GM21723 (cell line): Measurements from ENCODE around the gene NOL4L.

Experiments
- ATAC-seq: cut with Tn5 transposase; IDR thresholded peaks from one replicate; pipeline ENCODE4 v1.9.1; 2021; ENCODE audit warnings: mild to moderate bottlenecking, moderate library complexity; ENCODE audit not compliant: unreplicated experiment

NOL4L gene

DNA sequence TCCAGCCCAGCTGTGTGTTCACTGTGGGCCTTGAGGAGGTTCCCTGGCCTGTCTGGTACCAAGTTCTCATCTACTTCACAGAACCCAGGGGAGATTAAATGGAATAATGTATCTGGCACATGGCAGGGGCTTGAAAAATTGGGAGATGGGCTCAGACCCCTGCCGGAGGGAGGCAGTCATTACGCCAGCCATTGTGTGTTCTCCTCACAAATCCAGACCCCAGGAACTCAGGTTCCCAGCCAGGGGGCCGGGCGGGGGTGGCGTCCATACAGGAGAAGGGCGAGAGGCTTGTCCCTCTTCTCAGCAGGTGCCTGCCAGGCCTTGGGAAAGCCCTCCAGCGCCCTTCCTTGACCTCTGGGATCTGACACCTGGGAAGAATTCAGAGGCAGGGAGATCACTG, 8.1 kb downstream of the NOL4L start:
- no peak for ATAC-seq

DNA sequence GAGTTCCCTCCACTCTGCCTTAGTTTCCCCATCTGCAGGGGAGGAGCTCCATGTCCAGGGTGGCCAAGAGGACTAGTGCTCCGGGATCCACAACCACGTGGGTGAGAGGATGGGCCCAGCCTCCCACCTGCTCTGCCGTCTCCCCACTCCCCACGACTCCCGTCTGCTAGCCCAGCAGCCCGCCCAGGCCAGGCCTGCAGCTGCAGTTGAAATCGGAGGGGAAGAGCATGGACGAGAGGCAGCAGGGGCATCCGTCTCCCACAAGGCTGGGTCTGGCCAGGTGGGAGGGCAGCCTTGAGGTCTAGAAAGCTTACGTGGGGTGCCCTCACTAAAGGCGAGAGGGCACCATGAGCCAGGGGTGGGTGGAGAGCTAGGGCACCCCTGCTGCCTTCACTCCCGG, 8.6 kb downstream of the NOL4L start:
- ATAC-seq: no peak

DNA sequence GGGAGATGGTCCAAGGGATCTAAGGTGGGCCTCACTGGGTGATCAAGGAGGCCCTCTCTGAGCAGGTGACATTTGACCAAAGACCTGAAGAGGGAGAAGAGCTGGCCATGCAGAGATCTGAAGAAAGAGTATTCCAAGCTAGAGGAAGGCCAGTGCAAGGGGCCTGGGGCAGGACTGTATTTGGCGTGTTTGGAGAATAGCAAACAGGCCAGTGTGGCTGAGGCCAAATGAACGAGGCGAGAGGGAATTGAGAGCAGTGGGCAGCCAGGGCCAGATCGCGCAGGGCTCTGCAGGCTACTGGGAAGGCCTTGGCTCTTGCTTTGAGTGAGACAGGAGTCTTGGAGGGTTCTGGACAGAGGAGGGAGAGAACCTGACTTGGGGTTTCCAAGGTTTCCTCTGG, 9.3 kb downstream of the NOL4L start:
- ATAC-seq: no peak

DNA sequence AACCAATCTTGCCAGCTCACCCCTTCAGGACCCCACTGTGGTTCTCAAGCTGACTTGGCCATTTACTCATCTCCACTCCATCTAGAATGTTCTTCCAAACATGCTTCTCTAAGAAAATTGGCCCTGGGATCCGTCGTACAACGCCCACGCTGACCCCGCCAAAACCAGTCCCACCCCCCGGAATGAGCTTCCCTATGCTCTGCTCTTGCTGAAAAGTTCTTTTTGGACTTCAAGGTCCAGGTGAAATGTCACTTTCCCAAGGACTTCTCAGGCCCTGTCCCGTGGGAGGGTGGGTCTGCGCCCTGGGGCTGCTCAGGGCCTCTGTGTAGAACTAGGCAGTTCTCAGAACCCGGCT, 9.9 kb downstream of the NOL4L start:
- ATAC-seq: no peak

DNA sequence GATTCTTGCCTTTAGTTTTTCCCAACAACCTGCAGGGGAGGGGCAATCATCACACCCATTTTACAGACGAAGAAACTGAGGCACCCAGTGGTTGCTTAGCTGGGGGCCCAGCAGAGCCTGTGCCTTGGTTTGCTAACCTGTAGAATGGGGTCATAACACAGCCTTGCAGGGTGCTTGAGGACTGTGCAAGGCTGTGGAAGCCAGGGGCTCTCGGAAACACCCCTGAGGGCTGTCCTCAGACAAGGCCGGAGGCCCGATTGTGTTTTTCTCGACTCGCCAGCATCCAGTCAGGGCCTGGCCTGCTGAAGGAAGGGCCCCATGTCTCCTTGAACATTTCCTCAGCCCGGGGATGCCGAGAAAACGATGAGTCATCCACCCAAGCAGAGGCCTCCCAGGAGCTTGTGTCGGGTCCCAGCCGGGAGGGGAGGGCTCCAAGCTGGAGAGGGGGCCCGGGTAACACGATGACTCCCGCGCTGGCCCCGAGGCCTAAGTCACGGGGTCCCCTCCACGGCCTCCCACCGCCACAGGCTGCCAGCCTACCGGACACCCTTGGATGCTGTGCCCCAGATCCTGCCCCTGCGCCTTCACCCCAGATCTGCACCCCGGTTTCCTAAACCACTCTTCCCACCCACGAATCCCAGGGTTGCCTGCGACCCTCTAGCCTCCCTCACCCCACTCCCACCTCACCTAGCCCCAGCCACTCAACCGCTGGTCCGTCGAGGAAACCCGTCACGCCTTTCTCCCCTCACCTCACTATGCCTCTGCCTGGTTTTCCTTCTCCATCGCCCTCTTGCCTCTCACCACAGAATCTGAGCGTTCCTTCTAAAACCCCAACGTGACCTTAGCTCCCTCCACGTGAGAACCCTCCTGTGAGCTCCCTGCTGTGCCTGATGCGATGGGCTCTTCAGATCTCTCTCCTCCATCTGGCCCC, 10.6 kb downstream of the NOL4L start:
- ATAC-seq: no peak

DNA sequence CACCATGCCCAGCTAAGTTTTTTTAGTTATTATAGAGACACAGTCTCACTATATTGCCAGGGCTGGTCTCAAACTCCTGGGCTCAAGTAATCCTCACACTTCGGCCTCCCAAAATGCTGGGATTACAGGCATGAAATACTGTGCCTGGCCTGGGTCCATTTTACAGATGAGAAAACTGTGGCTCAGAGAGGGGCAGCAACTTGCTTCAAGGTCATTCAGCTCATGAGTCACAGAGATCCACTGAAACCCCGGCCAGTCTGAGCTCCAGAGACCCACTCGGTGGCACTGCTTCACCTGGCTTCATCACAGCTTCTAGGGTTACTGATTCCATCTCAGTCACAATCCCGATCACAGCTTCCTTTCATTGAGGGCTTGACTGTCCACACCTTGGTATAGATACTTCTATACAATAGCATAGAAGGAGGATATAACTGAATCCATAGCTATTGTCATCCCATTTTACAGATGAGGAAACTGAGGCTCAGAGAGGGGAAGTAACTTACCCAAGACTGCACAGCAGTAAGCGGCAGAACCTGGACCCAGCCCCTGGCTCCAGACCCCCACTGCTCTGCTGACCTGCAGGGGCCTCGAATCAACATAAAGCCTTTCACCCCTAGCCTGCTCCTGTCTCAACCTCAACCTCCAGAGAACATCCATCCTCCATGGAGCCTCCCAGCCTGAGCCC, 11.8 kb downstream of the NOL4L start:
- ATAC-seq: no peak

DNA sequence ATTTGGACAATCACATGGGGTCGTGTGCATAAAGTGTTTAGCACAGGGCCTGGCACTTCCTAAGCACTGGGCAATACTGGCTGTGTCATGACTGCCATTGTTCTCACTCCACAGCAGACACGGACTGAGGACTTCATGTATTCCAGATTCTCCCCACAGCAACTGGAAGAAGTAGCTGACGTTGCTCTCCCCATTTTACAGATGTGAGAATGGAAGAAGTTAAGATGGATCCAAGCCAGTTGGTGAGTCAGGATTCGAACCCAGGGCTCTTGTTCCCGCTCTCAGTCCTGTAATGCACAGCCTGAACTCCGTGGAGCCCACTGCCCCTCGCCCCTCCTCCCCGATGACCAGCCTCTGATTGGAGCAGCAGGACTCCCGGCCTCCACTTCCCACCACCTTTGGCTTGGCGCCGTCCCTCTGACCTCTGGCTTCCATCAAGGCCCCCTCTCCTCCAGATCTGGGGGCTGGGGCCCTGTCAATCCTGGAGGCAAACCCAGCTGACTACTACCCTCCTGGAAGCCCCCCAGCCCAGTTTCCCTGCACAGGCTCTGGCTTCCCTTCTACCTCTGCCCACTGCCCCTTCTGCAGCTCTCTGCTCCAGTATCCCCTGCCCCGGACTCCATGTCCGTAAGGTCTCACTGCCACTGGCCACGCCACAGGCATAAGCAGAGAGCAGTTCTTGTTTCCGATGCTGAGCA, 12.7 kb downstream of the NOL4L start:
- no peak for ATAC-seq

DNA sequence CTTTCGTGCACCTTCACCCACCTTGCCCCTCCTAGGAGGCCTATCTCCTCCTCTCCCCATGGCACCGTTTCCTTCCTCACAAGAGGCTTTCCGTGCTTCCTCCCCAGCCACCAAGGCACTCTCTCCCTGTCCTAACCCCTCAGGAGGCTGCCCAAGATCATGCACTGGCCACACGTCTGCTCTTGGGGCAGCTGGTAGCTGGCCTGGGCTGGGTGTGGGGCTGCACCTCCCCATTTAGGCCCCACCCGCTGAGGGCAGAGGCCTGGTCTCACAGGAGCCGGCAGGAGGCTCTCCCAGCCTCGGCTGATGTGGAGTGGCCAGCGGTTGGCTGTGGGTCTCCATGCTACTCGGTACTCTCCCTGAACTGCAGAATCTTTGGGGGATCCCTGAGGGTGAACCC, 13.6 kb downstream of the NOL4L start:
- no peak for ATAC-seq

DNA sequence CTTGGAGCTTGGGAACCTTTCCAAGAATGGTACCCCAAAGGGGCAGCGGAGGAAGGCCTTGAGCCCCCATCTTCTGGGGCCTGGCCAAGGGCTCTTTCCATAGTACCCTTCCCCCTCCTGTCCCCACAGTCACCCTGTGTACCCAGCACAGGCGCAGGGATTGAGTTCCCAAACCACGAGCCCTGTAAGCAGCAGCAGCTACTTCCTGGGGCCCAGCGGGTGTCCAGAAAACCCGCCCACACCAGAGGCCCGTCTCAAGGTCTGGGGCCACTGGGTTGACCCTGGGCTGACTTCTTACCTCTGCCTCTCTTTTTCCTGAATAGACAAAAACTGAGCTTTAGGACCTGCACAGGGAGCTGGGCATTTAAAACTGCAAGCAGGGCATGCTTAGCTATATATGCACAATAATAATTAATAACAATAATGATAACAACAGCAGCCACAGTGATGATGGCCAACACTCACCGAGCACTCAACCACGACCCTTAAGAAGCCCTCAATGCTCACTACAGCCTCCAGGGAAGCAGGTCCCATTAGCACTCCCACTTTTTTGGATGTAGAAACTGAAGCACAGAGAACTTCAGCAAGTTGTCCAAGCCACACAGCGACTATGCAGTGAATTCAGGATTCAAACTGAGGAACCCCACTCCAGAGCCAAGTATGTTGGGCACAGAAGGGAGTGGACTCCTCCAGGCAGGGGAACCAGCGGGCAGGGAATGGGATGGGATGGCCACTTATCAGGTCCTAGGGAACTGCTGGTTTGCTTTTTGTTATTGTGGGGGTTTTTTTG, 14.5 kb downstream of the NOL4L start:
- no peak for ATAC-seq

DNA sequence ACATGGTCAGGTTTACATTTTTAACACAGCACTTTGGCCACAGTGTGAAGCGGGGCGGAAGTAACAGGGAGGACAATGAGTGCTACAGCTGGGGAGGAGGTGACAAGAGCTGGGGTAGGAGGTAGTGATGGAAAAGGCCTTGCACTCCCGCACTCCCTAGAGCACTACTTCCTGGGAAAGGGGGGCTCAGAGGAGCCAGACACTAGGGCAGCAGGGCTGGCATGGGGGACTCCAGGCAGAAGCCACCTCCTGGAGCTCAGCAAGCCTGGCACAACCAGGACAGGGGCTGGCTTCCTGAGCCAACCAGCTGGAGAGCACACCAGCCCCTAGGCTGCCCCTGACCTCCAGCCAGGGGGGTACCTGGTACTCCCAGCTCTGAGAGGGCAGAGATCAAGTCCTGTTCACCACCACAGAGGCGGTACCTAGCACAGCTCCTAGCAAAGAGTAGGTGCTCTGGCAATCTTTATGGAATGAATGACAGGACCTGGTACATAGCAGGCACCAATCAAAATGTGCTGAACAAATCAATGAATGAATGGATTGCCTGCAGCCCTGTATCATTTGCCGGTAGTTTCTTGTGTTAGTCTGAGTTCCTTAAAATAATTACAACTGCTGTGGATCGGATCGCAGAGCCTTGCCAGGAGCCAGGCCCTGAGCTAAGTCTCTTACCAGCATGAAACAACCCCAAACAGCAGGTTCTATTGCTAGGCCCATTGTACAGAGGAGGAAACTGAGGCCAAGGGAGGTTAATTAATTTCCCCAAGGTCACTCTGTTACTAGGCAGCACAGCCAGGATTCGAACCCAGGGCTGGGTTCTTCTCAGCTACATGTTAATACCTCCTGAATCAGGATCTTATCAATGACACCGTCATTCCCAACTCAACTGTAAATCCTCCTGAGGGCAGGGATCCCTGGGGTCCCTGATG, 15.5 kb downstream of the NOL4L start:
- ATAC-seq: no peak

DNA sequence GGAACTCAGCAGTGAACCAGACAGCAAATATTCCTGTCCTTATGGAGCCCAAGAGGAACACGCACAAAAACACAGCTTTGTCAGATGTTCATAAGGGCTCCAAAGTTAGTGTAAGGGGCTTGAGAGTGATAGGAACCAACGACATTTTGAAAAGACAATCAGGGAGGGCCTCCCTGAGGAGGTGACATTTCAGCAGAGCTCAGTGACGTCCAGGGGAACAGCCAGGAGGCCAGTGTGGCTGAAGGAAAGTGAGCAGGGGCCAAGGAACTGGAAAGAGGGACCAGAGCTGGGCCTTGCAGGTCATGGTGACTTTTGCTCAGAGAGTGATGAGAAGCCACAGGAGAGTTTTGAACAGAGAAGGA, 16.1 kb downstream of the NOL4L start:
- ATAC-seq: no peak

DNA sequence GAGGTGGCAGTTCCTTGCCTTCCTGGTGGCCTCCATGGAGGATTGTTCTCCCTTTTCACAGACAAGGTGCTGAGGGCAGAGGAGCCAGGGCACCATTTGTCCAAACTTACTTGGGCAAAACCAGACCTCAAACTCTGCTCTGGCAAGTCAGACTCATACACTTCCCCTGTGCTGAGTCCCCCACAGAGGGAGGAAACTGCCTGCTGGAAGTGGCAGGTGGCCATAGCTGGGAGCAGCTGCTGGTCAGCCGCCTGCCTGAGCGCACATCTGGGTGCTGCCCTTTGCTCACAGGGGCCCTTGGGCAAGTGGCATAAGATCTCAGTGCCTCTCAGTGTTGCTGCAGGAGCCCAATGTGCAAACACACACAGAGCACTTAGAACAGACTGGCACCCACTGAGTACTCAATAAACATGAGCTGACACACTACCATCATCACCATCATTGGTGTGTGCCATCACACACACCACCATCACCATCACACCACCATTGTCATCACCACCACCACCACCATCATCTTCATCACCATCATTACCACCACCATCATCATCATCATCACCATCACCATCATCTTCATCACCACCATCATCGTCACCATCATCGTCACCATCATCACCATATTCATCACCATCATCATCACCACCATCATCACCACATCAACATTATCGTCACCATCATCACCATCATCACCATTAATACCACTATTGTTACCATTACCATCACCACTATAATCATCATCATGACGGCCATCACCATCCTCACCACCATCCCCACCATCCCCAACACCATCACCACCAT, 17.6 kb downstream of the NOL4L start:
- no peak for ATAC-seq

DNA sequence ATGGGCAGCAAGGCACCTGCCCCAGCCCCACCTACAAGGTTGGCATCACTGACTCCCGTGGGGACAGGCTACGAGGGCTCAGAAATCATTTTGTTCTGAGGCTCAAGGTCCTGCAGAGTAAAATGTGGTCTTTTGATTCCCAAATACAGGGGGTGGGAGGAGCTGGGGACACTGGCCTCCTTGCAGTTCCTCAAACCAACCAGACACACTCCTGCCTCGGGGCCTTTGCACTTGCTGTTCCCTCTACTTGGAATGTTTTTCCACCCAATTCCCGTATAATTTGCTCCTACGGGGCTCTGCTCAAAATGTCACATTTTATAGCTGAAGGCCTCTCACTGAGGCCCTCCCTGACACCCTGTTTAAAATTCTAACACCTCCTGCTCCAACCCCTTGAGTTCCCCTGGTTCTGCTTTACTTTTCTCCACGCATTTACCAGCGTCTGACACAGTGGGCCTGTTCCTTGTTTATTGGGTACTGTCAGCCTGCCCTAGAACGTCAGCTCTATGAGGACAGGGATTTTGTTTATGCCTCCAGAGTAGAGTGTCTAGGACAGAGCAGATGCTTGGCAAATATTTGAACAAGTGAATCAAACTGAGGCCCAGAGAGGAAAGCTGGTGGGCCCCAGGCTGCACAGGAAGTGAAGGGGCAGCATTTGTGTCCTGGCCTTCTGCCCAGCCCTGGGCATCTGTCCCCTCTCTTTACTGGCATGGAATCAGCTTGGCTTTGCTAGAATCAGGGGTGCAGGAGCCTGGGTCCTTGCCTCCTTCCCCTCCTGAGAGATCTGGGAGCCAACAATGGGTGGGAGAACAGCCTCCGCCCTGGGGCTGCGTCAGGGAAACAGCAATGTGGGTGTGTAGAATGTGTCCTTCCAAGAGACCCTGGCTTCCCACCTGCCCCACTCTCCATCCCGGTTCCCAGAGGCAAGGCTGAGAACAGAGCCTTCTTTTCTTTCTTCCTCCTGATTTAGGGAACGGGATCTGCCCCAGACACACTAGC, 18.5 kb downstream of the NOL4L start:
- ATAC-seq: no peak

DNA sequence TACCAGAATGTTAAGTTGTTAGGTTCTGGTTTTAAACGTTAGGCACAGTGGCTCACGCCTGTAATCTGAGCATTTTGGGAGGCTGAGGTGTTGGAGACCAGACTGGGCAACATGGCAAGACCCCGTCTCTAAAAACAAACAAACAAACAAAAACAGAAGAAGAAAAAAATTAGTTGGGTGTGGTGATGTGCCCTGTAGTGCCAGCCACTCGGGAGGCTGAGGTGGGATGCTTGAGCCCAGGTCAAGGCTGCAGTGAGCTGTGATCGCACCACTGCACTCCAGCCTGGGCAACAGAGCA, 19.4 kb downstream of the NOL4L start:
- ATAC-seq: no peak

DNA sequence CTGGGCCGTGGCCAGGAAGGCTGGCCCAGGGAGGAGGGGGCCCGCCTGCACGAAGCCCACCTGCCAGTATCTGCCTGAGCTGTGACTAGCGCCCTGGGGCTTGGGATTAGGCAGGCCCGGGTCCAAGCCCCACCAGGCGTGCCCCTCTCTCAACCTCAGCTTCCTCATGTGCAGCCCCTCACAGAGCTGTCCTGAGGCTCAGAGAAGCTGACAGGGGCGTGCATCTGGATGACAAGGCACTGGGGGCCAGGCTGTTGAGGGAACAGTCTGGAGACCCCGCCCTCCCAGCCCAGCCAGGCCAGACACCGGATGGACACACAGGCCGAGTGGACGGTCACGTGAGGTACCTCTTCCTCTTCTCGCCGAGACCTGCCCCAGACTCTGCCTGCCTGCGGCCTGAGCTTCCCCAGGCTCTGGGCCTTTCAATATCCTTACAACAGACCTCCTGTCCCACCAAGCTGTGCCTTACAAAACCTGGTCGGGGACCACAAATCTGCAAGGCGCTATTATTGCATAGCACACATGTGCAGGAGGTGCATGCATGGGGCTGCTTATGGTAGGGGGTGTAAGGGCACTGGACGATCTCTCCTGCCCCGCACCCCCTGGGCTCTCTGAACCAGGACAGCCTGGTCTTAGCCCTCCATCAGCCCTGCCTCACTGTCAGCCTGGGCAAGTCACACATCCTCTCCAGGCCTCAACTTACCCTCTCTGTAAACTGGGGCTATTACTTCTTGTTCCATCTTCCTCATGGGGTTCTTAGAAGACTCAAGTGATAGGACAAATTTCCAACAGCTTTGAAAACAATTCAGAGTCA, 20.0 kb downstream of the NOL4L start:
- no peak for ATAC-seq

DNA sequence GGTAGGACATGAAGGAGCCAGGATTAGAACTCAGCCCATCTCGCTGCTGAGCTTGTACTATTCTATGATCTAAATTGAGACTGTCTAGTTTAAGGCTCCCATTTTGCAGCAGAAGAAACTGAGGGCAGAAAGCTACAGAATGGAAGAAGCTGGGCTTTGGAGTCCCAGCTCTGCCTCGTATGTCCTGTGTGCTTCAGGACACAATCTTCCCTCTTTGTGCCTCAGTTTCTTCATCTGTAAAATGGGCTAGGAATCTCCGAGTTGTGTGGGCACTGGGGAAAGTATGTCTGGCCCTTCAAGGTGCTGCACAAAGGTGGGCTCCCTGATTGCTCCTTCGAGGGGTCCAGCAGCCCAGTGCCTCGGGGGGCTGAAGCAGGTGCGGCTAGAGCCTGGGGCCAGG, 20.7 kb downstream of the NOL4L start:
- no peak for ATAC-seq
